Liver (tissue), 9 donors: ENCODE data around the gene OMA1. TPM values are rescaled to one million over a fixed set of nuclear protein-coding genes. Genes with fewer than 3 reads are reported as not detected.

Source experiments
- DNase-seq: peaks from one replicate; pipeline ENCODE4 v3.0.0-alpha.2; 2017; ENCODE audit warnings: low spot score
- H3K27ac ChIP-seq, 2 donors: one replicate each; pipeline ENCODE4 v1.7.0; 2013; ENCODE audit warnings: inconsistent platforms in 2 of 2, low read length in 2 of 2, control low read depth in 1 of 2, low read depth in 1 of 2, mild to moderate bottlenecking in 1 of 2
- H3K27me3 ChIP-seq, 4 donors: one replicate each; pipeline versions ENCODE4 v1.6.1 to v1.7.0; 2013; ENCODE audit warnings: low read length in 3 of 4, inconsistent platforms in 1 of 4, mild to moderate bottlenecking in 1 of 4, moderate library complexity in 1 of 4; ENCODE audit not compliant: control insufficient read depth in 4 of 4, insufficient read depth in 4 of 4
- H3K36me3 ChIP-seq, 4 donors: one replicate each; pipeline versions ENCODE4 v1.6.1 to v1.7.0; 2013; ENCODE audit warnings: low read length in 3 of 4, mild to moderate bottlenecking in 3 of 4, low read depth in 1 of 4, moderate library complexity in 1 of 4; ENCODE audit not compliant: control insufficient read depth in 4 of 4, insufficient read depth in 3 of 4
- H3K4me1 ChIP-seq, 4 donors: one replicate each; pipeline versions ENCODE4 v1.6.1 to v1.7.0; 2013; ENCODE audit warnings: low read length in 3 of 4, mild to moderate bottlenecking in 3 of 4, moderate library complexity in 1 of 4; ENCODE audit not compliant: control insufficient read depth in 4 of 4, insufficient read depth in 4 of 4
- H3K4me3 ChIP-seq, 3 donors: one replicate each; pipeline versions ENCODE4 v1.6.1 to v1.7.0; 2013; ENCODE audit warnings: low read length in 3 of 3, control low read depth in 1 of 3, low read depth in 1 of 3, mild to moderate bottlenecking in 1 of 3
- H3K9ac ChIP-seq, 2 donors: one replicate each; pipeline ENCODE4 v1.7.0; 2013; ENCODE audit warnings: low read length in 2 of 2, mild to moderate bottlenecking in 2 of 2, moderate library complexity in 2 of 2, control low read depth in 1 of 2, low read depth in 1 of 2
- H3K9me3 ChIP-seq, 4 donors: one replicate each; pipeline versions ENCODE4 v1.6.1 to v1.7.0; 2013; ENCODE audit warnings: low read length in 3 of 4; ENCODE audit not compliant: control insufficient read depth in 4 of 4
- CTCF ChIP-seq: fragments of 150-350 bp; IDR thresholded peaks from 2 replicates; pipeline ENCODE4 v1.5.1; 2017; ENCODE audit warnings: improper control_type of control experiment, low read depth, low read length; ENCODE audit not compliant: missing input control
- EGR1 ChIP-seq, 2 donors: IDR thresholded peaks; 2 replicates each; pipeline ENCODE4 v1.6.1; 2016 to 2018; ENCODE audit warnings: antibody characterized with exemption in 2 of 2, low read depth in 2 of 2
- FOXA1 ChIP-seq: IDR thresholded peaks from 2 replicates; pipeline ENCODE4 v1.6.1; 2016; ENCODE audit warnings: antibody characterized with exemption
- FOXA2 ChIP-seq: IDR thresholded peaks from 2 replicates; pipeline ENCODE4 v1.6.1; 2016; ENCODE audit warnings: antibody characterized with exemption
- GABPA ChIP-seq, 2 donors: IDR thresholded peaks in 1 of 2; conservative IDR thresholded peaks in 1 of 2; 2 replicates each; pipeline ENCODE4 v1.6.1; 2016; ENCODE audit warnings: antibody characterized with exemption in 2 of 2, mild to moderate bottlenecking in 1 of 2, moderate library complexity in 1 of 2
- HNF4A ChIP-seq, 2 donors: conservative IDR thresholded peaks; 2 replicates each; pipeline ENCODE4 v1.6.1; 2016; ENCODE audit warnings: antibody characterized with exemption in 2 of 2, mild to moderate bottlenecking in 2 of 2
- HNF4G ChIP-seq: IDR thresholded peaks from 2 replicates; pipeline ENCODE4 v1.6.1; 2016; ENCODE audit warnings: antibody characterized with exemption
- JUND ChIP-seq, 2 donors: IDR thresholded peaks; 2 replicates each; pipeline ENCODE4 v1.6.1; 2016; ENCODE audit warnings: antibody characterized with exemption in 2 of 2
- MAX ChIP-seq: IDR thresholded peaks from 2 replicates; pipeline ENCODE4 v1.6.1; 2016; ENCODE audit warnings: antibody characterized with exemption
- NR2F2 ChIP-seq: IDR thresholded peaks from 2 replicates; pipeline ENCODE4 v1.6.1; 2016; ENCODE audit warnings: antibody characterized with exemption
- SP1 ChIP-seq: IDR thresholded peaks from 2 replicates; pipeline ENCODE4 v1.6.1; 2018; ENCODE audit warnings: antibody characterized with exemption, mild to moderate bottlenecking
- TAF1 ChIP-seq: conservative IDR thresholded peaks from 2 replicates; pipeline ENCODE4 v1.6.1; 2016; ENCODE audit warnings: antibody characterized with exemption, mild to moderate bottlenecking
- YY1 ChIP-seq: IDR thresholded peaks from 2 replicates; pipeline ENCODE4 v1.6.1; 2016; ENCODE audit warnings: antibody characterized with exemption, mild to moderate bottlenecking
- WGBS: extraction: QIAGEN DNeasy Blood & Tissue Kit; methylation state at CpG from one replicate; pipeline ENCODE4 v1.1.7; 2013; 5-methylcytosine and 5-hydroxymethylcytosine counted together
- polyA plus RNA-seq, 2 donors: library from polyadenylated mRNA; stranded (reverse) in 1 of 2; unstranded in 1 of 2; fragments of 200-250 nt in 1 of 2; fragments of >200 nt in 1 of 2; fragmentation: Nextera tagmentation in 1 of 2; extraction: Ambion mirVana in 1 of 2; gene quantifications; one replicate each; pipeline versions ENCODE4 v1.2.1 to v1.2.3, GENCODE V29; 2013 to 2015
- total RNA-seq, 2 donors: library from RNA; depleted of rRNA; stranded (reverse); fragments of >200 nt; gene quantifications; one replicate each; pipeline ENCODE4 v1.2.3, GENCODE V29; 2014
- TF ChIP-seq, protein P1 (sequence below): IDR thresholded peaks from 2 replicates; pipeline ENCODE4 v1.6.1; 2016; ENCODE audit warnings: antibody characterized with exemption, mild to moderate bottlenecking
- TF ChIP-seq, protein P2 (sequence below): IDR thresholded peaks from 2 replicates; pipeline ENCODE4 v1.6.1; 2016; ENCODE audit warnings: antibody characterized with exemption
- TF ChIP-seq, protein P3 (sequence below): IDR thresholded peaks from 2 replicates; pipeline ENCODE4 v1.6.1; 2016; ENCODE audit warnings: antibody characterized with exemption
- donor health status: healthy.
- donor health status: healthy.
- donor health status: healthy.
- donor health status: healthy.
- donor health status: healthy.

OMA1 gene
- total and polyA plus RNA-seq, 4 donors, result 9.1 to 31.0 (median 16.1) TPM

- TF ChIP-seq, protein P1, sequence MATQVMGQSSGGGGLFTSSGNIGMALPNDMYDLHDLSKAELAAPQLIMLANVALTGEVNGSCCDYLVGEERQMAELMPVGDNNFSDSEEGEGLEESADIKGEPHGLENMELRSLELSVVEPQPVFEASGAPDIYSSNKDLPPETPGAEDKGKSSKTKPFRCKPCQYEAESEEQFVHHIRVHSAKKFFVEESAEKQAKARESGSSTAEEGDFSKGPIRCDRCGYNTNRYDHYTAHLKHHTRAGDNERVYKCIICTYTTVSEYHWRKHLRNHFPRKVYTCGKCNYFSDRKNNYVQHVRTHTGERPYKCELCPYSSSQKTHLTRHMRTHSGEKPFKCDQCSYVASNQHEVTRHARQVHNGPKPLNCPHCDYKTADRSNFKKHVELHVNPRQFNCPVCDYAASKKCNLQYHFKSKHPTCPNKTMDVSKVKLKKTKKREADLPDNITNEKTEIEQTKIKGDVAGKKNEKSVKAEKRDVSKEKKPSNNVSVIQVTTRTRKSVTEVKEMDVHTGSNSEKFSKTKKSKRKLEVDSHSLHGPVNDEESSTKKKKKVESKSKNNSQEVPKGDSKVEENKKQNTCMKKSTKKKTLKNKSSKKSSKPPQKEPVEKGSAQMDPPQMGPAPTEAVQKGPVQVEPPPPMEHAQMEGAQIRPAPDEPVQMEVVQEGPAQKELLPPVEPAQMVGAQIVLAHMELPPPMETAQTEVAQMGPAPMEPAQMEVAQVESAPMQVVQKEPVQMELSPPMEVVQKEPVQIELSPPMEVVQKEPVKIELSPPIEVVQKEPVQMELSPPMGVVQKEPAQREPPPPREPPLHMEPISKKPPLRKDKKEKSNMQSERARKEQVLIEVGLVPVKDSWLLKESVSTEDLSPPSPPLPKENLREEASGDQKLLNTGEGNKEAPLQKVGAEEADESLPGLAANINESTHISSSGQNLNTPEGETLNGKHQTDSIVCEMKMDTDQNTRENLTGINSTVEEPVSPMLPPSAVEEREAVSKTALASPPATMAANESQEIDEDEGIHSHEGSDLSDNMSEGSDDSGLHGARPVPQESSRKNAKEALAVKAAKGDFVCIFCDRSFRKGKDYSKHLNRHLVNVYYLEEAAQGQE, result no peak
Observed at GRCh38 chr1:58573138-58573537, 26.6 kb upstream of the OMA1 start (continued).

GRCh38 chr1:58572690-58573089 lies 26.2 kb upstream of the OMA1 start:
- H3K4me3 ChIP-seq, result no peak overlapping the region
- H3K4me1 ChIP-seq, result peaks cover 0 to 17% (median 6%) of the 10 kb centered on the region in 4 donors
- H3K9me3 ChIP-seq, result no peaks in the 10 kb centered on the region
- DNase-seq, result no peak
- no peak overlapping the region for H3K27ac ChIP-seq
- WGBS, result 40% methylated on average over 2 of the region's 2 CpGs
- no peak overlapping the region for H3K9ac ChIP-seq
- TF ChIP-seq HNF4G (no peak), YY1 (no peak), SP1 (no peak), MAX (no peak), JUND (IDR thresholded peaks at IDR 0.05) (no peak), GABPA (IDR thresholded peaks at IDR 0.05 in 1 of 2, conservative IDR thresholded peaks at IDR 0.05 in 1 of 2) (no peak), TAF1 (no peak), HNF4A (conservative IDR thresholded peaks at IDR 0.05) (no peak), CTCF (no peak), FOXA2 (no peak), FOXA1 (no peak), EGR1 (IDR thresholded peaks at IDR 0.05; ENCODE audit: low read depth in 2 of 2) (no peak), NR2F2 (no peak)
- TF ChIP-seq, protein P2, sequence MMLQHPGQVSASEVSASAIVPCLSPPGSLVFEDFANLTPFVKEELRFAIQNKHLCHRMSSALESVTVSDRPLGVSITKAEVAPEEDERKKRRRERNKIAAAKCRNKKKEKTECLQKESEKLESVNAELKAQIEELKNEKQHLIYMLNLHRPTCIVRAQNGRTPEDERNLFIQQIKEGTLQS, result no peak
- TF ChIP-seq, protein P1, result no peak
- TF ChIP-seq, protein P3, sequence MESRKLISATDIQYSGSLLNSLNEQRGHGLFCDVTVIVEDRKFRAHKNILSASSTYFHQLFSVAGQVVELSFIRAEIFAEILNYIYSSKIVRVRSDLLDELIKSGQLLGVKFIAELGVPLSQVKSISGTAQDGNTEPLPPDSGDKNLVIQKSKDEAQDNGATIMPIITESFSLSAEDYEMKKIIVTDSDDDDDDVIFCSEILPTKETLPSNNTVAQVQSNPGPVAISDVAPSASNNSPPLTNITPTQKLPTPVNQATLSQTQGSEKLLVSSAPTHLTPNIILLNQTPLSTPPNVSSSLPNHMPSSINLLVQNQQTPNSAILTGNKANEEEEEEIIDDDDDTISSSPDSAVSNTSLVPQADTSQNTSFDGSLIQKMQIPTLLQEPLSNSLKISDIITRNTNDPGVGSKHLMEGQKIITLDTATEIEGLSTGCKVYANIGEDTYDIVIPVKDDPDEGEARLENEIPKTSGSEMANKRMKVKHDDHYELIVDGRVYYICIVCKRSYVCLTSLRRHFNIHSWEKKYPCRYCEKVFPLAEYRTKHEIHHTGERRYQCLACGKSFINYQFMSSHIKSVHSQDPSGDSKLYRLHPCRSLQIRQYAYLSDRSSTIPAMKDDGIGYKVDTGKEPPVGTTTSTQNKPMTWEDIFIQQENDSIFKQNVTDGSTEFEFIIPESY, result no peak
- H3K36me3 ChIP-seq, result no peaks in the 10 kb centered on the region
- H3K27me3 ChIP-seq, result peaks cover 2 to 11% (median 5%) of the 10 kb centered on the region in 4 donors
